ENCODE data around the gene RBM4. TPM values are rescaled to one million over a fixed set of nuclear protein-coding genes. Genes with fewer than 3 reads are reported as not detected.

Gene RBM4
- total RNA-seq, 1 experiment from 2014 or later: 245 TPM

DNA sequence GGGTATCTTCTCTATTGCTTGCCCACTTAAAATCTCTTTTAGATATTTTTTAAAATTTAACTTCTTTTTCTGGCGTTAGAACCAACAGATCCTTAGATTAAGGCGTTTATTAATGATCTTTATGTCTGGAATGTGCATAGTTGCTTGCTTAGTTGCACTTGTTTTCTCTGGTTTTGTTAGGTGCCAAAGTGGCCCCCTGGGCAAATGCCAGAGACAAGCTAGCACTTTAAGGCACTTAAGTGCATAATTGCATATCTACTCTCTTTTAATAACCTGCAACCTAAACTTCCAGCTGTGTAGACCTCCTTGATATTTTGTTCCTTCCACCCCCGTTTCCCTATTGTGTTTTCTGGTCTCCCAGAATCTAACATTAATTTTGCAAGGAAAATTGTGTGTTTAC, 3.3 kb downstream of the RBM4 start:
- ChIA-PET CTCF (no interaction called here), POLR2A (ENCODE audit: low non-redundant PET) (no interaction called here)
- no peak for TF ChIP-seq EZH2 (IDR thresholded peaks at IDR 0.05; ENCODE audit: borderline replicate concordance, low read depth, low read length, poor library complexity, severe bottlenecking)
- TF ChIP-seq, protein P1, sequence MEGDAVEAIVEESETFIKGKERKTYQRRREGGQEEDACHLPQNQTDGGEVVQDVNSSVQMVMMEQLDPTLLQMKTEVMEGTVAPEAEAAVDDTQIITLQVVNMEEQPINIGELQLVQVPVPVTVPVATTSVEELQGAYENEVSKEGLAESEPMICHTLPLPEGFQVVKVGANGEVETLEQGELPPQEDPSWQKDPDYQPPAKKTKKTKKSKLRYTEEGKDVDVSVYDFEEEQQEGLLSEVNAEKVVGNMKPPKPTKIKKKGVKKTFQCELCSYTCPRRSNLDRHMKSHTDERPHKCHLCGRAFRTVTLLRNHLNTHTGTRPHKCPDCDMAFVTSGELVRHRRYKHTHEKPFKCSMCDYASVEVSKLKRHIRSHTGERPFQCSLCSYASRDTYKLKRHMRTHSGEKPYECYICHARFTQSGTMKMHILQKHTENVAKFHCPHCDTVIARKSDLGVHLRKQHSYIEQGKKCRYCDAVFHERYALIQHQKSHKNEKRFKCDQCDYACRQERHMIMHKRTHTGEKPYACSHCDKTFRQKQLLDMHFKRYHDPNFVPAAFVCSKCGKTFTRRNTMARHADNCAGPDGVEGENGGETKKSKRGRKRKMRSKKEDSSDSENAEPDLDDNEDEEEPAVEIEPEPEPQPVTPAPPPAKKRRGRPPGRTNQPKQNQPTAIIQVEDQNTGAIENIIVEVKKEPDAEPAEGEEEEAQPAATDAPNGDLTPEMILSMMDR (conservative IDR thresholded peaks at IDR 0.05; ENCODE audit: low read depth, low read length): no peak
- Histone ChIP-seq H3K4me1 (ENCODE audit: insufficient read depth, low read length, poor library complexity, severe bottlenecking) (peaks cover 44% of the 10 kb centered on the region), H3K27me3 (replicated peaks; ENCODE audit: insufficient read depth, low read depth, low read length, poor library complexity) (no peaks in the 10 kb centered on the region), H3K4me3 (ENCODE audit: low read depth, low read length, poor library complexity, severe bottlenecking) (peak overlapping the region; percentile 67), H3K27ac (ENCODE audit: low read depth, low read length, poor library complexity, severe bottlenecking) (no peak overlapping the region), H3K36me3 (ENCODE audit: insufficient read depth, low read length, poor library complexity, severe bottlenecking) (peaks cover 74% of the 10 kb centered on the region), H3K9me3 (ENCODE audit: low read depth, low read length, poor library complexity, severe bottlenecking) (no peaks in the 10 kb centered on the region)
- no peak for DNase-seq (ENCODE audit: low spot score)
- no TSS peak for BruUV-seq (replicated peaks)
- intact Hi-C loops (cut with micrococcal nuclease; ENCODE audit: unreplicated experiment): no loop called here

DNA sequence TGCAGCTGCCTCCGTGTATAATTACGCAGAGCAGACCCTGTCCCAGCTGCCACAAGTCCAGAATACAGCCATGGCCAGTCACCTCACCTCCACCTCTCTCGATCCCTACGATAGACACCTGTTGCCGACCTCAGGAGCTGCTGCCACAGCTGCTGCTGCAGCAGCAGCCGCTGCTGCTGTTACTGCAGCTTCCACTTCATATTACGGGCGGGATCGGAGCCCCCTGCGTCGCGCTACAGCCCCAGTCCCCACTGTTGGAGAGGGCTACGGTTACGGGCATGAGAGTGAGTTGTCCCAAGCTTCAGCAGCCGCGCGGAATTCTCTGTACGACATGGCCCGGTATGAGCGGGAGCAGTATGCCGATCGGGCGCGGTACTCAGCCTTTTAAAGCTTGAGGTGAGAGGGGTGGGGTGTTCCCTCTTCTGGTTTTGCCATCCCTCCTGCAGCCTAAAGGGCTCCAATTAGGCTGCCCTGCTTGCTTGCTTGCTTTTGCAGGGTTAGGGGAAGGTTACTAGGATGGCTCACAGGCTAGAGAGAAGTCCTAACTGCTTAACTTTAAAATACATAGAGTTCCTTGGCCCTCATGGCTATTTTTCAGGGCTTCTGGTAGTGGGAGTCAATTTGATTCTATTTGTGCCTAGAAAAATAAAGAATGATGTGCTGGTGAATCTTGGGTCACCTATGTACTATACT, 5.4 kb downstream of the RBM4 start:
- Histone ChIP-seq H3K9me3 (ENCODE audit: low read depth, low read length, poor library complexity, severe bottlenecking) (no peaks in the 10 kb centered on the region), H3K27me3 (replicated peaks; ENCODE audit: insufficient read depth, low read depth, low read length, poor library complexity) (no peaks in the 10 kb centered on the region), H3K4me3 (ENCODE audit: low read depth, low read length, poor library complexity, severe bottlenecking) (no peak overlapping the region), H3K36me3 (ENCODE audit: insufficient read depth, low read length, poor library complexity, severe bottlenecking) (peaks cover 93% of the 10 kb centered on the region), H3K4me1 (ENCODE audit: insufficient read depth, low read length, poor library complexity, severe bottlenecking) (peaks cover 36% of the 10 kb centered on the region), H3K27ac (ENCODE audit: low read depth, low read length, poor library complexity, severe bottlenecking) (no peak overlapping the region)
- intact Hi-C loops (cut with micrococcal nuclease; ENCODE audit: unreplicated experiment): no loop called here
- no peak for DNase-seq (ENCODE audit: low spot score)
- ChIA-PET CTCF (interaction anchor here (1.4 kb wide), 1 partner anchor 35 kb away, joined by 3 read pairs; no protein-coding TSS in a partner anchor), POLR2A (ENCODE audit: low non-redundant PET) (no interaction called here)
- TF ChIP-seq, protein P1 (conservative IDR thresholded peaks at IDR 0.05; ENCODE audit: low read depth, low read length): no peak
- no peak for TF ChIP-seq EZH2 (IDR thresholded peaks at IDR 0.05; ENCODE audit: borderline replicate concordance, low read depth, low read length, poor library complexity, severe bottlenecking)
- BruUV-seq (replicated peaks): no TSS peak

DNA sequence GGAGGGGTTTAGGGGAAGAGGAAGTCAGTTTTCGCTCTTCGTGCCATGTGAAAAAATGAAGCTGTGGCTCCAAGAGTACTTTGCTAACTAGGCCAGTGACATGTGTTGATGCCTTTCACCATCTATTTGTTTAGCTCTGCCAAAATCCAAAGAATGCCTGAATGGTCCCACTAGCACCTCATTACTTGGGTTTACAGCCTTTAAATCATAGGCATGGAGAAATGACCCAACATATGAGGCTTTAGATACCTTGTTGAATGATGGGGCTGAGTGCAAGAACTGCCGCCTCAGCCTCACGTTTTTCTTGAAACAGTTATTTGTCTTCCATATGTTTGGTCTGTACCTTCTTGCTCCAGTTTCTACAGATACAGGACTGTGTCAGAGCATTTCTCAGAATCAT, 8.3 kb downstream of the RBM4 start:
- no peaks in the 10 kb centered on the region for H3K27me3 ChIP-seq (replicated peaks; ENCODE audit: insufficient read depth, low read depth, low read length, poor library complexity)
- H3K4me1 ChIP-seq (ENCODE audit: insufficient read depth, low read length, poor library complexity, severe bottlenecking): peaks cover 16% of the 10 kb centered on the region
- H3K9me3 ChIP-seq (ENCODE audit: low read depth, low read length, poor library complexity, severe bottlenecking): no peaks in the 10 kb centered on the region
- no peak overlapping the region for H3K27ac ChIP-seq (ENCODE audit: low read depth, low read length, poor library complexity, severe bottlenecking)
- POLR2A ChIA-PET (ENCODE audit: low non-redundant PET): no interaction called here
- intact Hi-C loops (cut with micrococcal nuclease; ENCODE audit: unreplicated experiment): no loop called here
- CTCF ChIA-PET: no interaction called here
- DNase-seq (ENCODE audit: low spot score): no peak
- peaks cover 98% of the 10 kb centered on the region for H3K36me3 ChIP-seq (ENCODE audit: insufficient read depth, low read length, poor library complexity, severe bottlenecking)
- TF ChIP-seq, protein P1 (conservative IDR thresholded peaks at IDR 0.05; ENCODE audit: low read depth, low read length): no peak
- TF ChIP-seq EZH2 (IDR thresholded peaks at IDR 0.05; ENCODE audit: borderline replicate concordance, low read depth, low read length, poor library complexity, severe bottlenecking): no peak
- BruUV-seq (replicated peaks): no TSS peak
- H3K4me3 ChIP-seq (ENCODE audit: low read depth, low read length, poor library complexity, severe bottlenecking): no peak overlapping the region
